Measurements from ENCODE around the gene ZFP37. TPM values are rescaled to one million over a fixed set of nuclear protein-coding genes. Genes with fewer than 3 reads are reported as not detected.

Gene ZFP37
- total RNA-seq, 2 donors from 2014 or later: 2.9 to 3.2 TPM

DNA sequence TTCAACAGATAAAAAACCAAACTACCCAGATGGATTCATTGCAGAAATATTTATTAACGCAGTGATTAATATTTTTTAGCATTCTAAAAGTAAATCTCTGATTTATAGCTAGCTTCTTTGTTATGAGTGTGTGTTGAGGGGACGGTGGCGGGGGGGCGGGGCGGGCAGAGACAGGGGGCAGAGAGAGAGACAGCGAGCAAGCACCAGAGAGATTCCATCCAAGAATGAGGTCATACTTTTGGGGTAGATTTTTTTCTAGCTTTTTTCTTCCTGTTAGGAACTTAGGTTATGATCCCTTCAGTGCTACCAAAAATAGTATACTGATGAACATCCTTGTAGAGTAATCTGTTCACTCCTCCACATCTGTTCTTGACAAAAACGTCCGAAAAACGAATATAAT, 44.0 kb downstream of the ZFP37 start:
- no peak for DNase-seq (ENCODE audit: low spot score)
- Histone ChIP-seq H3K27me3 (replicated peaks; ENCODE audit: insufficient read depth) (no peaks in the 10 kb centered on the region), H3K27ac (no peak overlapping the region), H3K36me3 (no peaks in the 10 kb centered on the region), H3K4me1 (replicated peaks) (no peaks in the 10 kb centered on the region), H3K9me3 (no peaks in the 10 kb centered on the region), H3K4me3 (no peak overlapping the region)
- TF ChIP-seq POLR2AphosphoS5 (IDR thresholded peaks at IDR 0.05) (no peak), POLR2A (IDR thresholded peaks at IDR 0.05) (no peak)
- TF ChIP-seq, protein P1, sequence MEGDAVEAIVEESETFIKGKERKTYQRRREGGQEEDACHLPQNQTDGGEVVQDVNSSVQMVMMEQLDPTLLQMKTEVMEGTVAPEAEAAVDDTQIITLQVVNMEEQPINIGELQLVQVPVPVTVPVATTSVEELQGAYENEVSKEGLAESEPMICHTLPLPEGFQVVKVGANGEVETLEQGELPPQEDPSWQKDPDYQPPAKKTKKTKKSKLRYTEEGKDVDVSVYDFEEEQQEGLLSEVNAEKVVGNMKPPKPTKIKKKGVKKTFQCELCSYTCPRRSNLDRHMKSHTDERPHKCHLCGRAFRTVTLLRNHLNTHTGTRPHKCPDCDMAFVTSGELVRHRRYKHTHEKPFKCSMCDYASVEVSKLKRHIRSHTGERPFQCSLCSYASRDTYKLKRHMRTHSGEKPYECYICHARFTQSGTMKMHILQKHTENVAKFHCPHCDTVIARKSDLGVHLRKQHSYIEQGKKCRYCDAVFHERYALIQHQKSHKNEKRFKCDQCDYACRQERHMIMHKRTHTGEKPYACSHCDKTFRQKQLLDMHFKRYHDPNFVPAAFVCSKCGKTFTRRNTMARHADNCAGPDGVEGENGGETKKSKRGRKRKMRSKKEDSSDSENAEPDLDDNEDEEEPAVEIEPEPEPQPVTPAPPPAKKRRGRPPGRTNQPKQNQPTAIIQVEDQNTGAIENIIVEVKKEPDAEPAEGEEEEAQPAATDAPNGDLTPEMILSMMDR (IDR thresholded peaks at IDR 0.05): no peak
- intact Hi-C loops (cut with DNase I): no loop called here
- 29% methylated on average over 9 of the region's 9 CpGs for WGBS

DNA sequence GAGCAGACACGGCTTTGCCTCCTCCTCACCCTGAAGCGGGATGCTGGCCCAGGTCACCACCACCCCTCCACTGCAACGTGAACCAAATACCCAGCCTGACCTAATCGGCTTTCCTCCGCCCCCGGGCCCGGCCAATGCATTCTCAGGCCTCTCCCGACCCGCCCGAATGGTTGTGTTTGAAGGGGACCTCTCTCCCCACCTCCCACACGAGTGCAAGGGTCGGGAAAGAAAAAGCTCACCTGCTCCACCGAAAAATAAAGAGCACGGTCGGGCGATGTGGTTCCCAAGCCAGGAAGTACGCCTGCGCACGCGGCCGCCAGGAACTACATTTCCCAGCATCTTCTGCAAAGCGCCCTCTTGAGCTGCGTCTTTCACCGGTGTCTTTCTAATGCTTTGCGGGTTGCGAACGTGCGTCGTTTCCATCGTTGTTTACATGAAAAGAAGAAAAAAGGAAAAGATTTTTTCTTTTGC, 44.6 kb downstream of the ZFP37 start, which contains the start of gene ZNF883:
ZNF883 (minus strand) TSS at position 282 of the 471 bp plus-strand sequence.
- Histone ChIP-seq H3K36me3 (no peaks in the 10 kb centered on the region), H3K27ac (no peak within 1 kb of the TSS), H3K4me1 (replicated peaks) (no peaks in the 10 kb centered on the region), H3K9me3 (no peaks in the 10 kb centered on the region), H3K27me3 (replicated peaks; ENCODE audit: insufficient read depth) (no peaks in the 10 kb centered on the region), H3K4me3 (peak within 1 kb of the TSS in 1 of 2 donors; percentile 17)
- intact Hi-C loops (cut with DNase I): no loop called here
- no peak for DNase-seq (ENCODE audit: low spot score)
- 3% methylated on average over 30 of the region's 30 CpGs for WGBS
- TF ChIP-seq POLR2A (IDR thresholded peaks at IDR 0.05): no peak
- TF ChIP-seq, protein P1 (IDR thresholded peaks at IDR 0.05): no peak
- no peak for TF ChIP-seq POLR2AphosphoS5 (IDR thresholded peaks at IDR 0.05)

- WGBS: 58% methylated on average over 1 of the region's 1 CpG
- Histone ChIP-seq H3K4me1 (replicated peaks) (no peaks in the 10 kb centered on the region), H3K4me3 (no peak overlapping the region), H3K27ac (no peak overlapping the region), H3K27me3 (replicated peaks; ENCODE audit: insufficient read depth) (no peaks in the 10 kb centered on the region), H3K9me3 (no peaks in the 10 kb centered on the region), H3K36me3 (no peaks in the 10 kb centered on the region)
- no peak for DNase-seq (ENCODE audit: low spot score)
- TF ChIP-seq, protein P1 (IDR thresholded peaks at IDR 0.05): no peak
- peak; percentile 13 for TF ChIP-seq POLR2AphosphoS5 (IDR thresholded peaks at IDR 0.05)
- intact Hi-C loops (cut with DNase I): no loop called here
These were observed 50.7 kb downstream of the ZFP37 start for GRCh38 chr9:113005777-113006176.

GRCh38 chr9:112997236-112997941, 59.1 kb downstream of the ZFP37 start:
- TF ChIP-seq POLR2AphosphoS5 (IDR thresholded peaks at IDR 0.05) (no peak), POLR2A (IDR thresholded peaks at IDR 0.05) (no peak)
- TF ChIP-seq, protein P1 (IDR thresholded peaks at IDR 0.05): no peak
- DNase-seq (ENCODE audit: low spot score): no peak
- Histone ChIP-seq H3K9me3 (no peaks in the 10 kb centered on the region), H3K27ac (no peak overlapping the region), H3K36me3 (no peaks in the 10 kb centered on the region), H3K4me3 (no peak overlapping the region), H3K4me1 (replicated peaks) (no peaks in the 10 kb centered on the region), H3K27me3 (replicated peaks; ENCODE audit: insufficient read depth) (no peaks in the 10 kb centered on the region)
- WGBS: 98% methylated on average over 8 of the region's 8 CpGs
- intact Hi-C loops (cut with DNase I): no loop called here

Other genes starting within 250 kb of the ZFP37 start
- under 1 TPM in 1 of 2 donors, not detected in 1; 0.80 TPM for gene SLC46A2, start 165.8 kb downstream of the ZFP37 start, total RNA-seq
- gene ZNF883, start 44.5 kb downstream of the ZFP37 start, total RNA-seq: 1 to 10 TPM; 1.5 to 5.2 TPM
- 10 to 100 TPM in 1 of 2 donors, 1 to 10 TPM in 1; 8.8 to 34.3 TPM for gene SLC31A2, start 94.3 kb upstream of the ZFP37 start, total RNA-seq
- gene FKBP15, start 164.6 kb upstream of the ZFP37 start, total RNA-seq: 10 to 100 TPM; 22.5 to 25.7 TPM
- gene SLC31A1, start 164.8 kb upstream of the ZFP37 start, total RNA-seq: 10 to 100 TPM; 22.8 to 68.5 TPM
- 10 to 100 TPM; 17.8 to 21.2 TPM for gene CDC26, start 218.8 kb upstream of the ZFP37 start, total RNA-seq
- 10 to 100 TPM; 25.0 to 27.1 TPM for gene PRPF4, start 218.9 kb upstream of the ZFP37 start, total RNA-seq
- gene RNF183, start 246.7 kb upstream of the ZFP37 start, total RNA-seq: under 1 TPM in 1 of 2 donors, not detected in 1; 0.57 TPM